ENCODE measurements around the gene SPTAN1.
"Not testable (repeated sequence)": the region's sequence is repeated elsewhere in the genome, so short reads cannot be mapped to it uniquely, and the experiment has no call there.

The SPTAN1 gene

GRCh38 chr9:128634111-128634510, 81.7 kb downstream of the SPTAN1 start:
- DNase-seq = no peak

GRCh38 chr9:128634651-128635262, 82.4 kb downstream of the SPTAN1 start:
- DNase-seq = no peak

- DNase-seq = no peak
Observed at GRCh38 chr9:128635266-128636023, 83.1 kb downstream of the SPTAN1 start.

- no peak for DNase-seq
Observed at GRCh38 chr9:128636024-128636390, 83.6 kb downstream of the SPTAN1 start.

- DNase-seq = no peak
Observed at GRCh38 chr9:128636556-128637530, 84.5 kb downstream of the SPTAN1 start.

- no peak for DNase-seq
Observed at GRCh38 chr9:128637656-128638055, 85.3 kb downstream of the SPTAN1 start.

- DNase-seq = no peak
Observed at GRCh38 chr9:128638580-128638979, 86.2 kb downstream of the SPTAN1 start.

GRCh38 chr9:128640603-128641002, 88.2 kb downstream of the SPTAN1 start:
- no peak for DNase-seq

- no peak for DNase-seq
Observed at GRCh38 chr9:128642675-128643245, 90.4 kb downstream of the SPTAN1 start.

GRCh38 chr9:128643519-128644300, 91.3 kb downstream of the SPTAN1 start:
- DNase-seq = no peak

- DNase-seq = peak; percentile 80
Observed at GRCh38 chr9:128648206-128648605, 95.8 kb downstream of the SPTAN1 start.

GRCh38 chr9:128651798-128652197, 99.4 kb downstream of the SPTAN1 start:
- no peak for DNase-seq

- DNase-seq = no peak
Observed at GRCh38 chr9:128653908-128654307, 101.5 kb downstream of the SPTAN1 start.

- no peak for DNase-seq
Observed at GRCh38 chr9:128654481-128654880, 102.1 kb downstream of the SPTAN1 start.

GRCh38 chr9:128656416-128657343, 104.3 kb downstream of the SPTAN1 start, which contains the start of gene DYNC2I2:
TSS of gene DYNC2I2 (minus strand) at chr9:128656847. CDS start at chr9:128656726, 121 bp downstream.
- DNase-seq = peak; percentile 98

- DNase-seq = no peak
Observed at GRCh38 chr9:128657344-128657704, 104.9 kb downstream of the SPTAN1 start.

- DNase-seq = no peak
Observed at GRCh38 chr9:128657796-128658195, 105.4 kb downstream of the SPTAN1 start.

- DNase-seq = not testable (repeated sequence)
Observed at GRCh38 chr9:128666481-128666941, 114.1 kb downstream of the SPTAN1 start.

GRCh38 chr9:128669786-128670185, 117.4 kb downstream of the SPTAN1 start:
- DNase-seq = no peak

GRCh38 chr9:128675382-128675781, 123.0 kb downstream of the SPTAN1 start:
- DNase-seq = no peak

GRCh38 chr9:128677794-128678193, 125.4 kb downstream of the SPTAN1 start:
- no peak for DNase-seq
